Measurements from ENCODE around the gene FOXP2. TPM values are rescaled to one million over a fixed set of nuclear protein-coding genes. Genes with fewer than 3 reads are reported as not detected.
"Not testable (repeated sequence)": the region's sequence is repeated elsewhere in the genome, so short reads cannot be mapped to it uniquely, and the experiment has no call there.

FOXP2 gene
- total RNA-seq, 3 donors from 2014 or later, result 5.9 to 21.3 (median 11.1) TPM

GRCh38 chr7:114508086-114508485 lies 93.5 kb downstream of the FOXP2 start:
- TF ChIP-seq POLR2A (IDR thresholded peaks at IDR 0.05) (no peak), POLR2AphosphoS5 (IDR thresholded peaks at IDR 0.05) (no peak), CTCF (IDR thresholded peaks at IDR 0.05) (no peak)
- Histone ChIP-seq H3K4me3 (no peak overlapping the region), H3K27ac (no peak overlapping the region), H3K9me3 (no peaks in the 10 kb centered on the region), H3K4me1 (no peaks in the 10 kb centered on the region), H3K36me3 (no peaks in the 10 kb centered on the region), H3K27me3 (no peaks in the 10 kb centered on the region)
- no peak for DNase-seq (ENCODE audit: low spot score in 2 of 2)
- intact Hi-C loops (cut with DNase I; ENCODE audit: low total_unique reads), result no loop called here

- H3K4me3 ChIP-seq; intact Hi-C loops (cut with DNase I; ENCODE audit: low total_unique reads); H3K27me3 ChIP-seq; H3K9me3 ChIP-seq; DNase-seq (ENCODE audit: low spot score in 2 of 2); H3K27ac ChIP-seq; H3K4me1 ChIP-seq; H3K36me3 ChIP-seq: not testable (repeated sequence)
Observed at GRCh38 chr7:114510824-114511223, 96.2 kb downstream of the FOXP2 start.

GRCh38 chr7:114519240-114519639 lies 104.6 kb downstream of the FOXP2 start:
- intact Hi-C loops (cut with DNase I; ENCODE audit: low total_unique reads), result no loop called here
- no peaks in the 10 kb centered on the region for H3K27me3 ChIP-seq
- no peak overlapping the region for H3K4me3 ChIP-seq
- no peaks in the 10 kb centered on the region for H3K9me3 ChIP-seq
- H3K4me1 ChIP-seq, result no peaks in the 10 kb centered on the region
- H3K27ac ChIP-seq, result no peak overlapping the region
- no peak for TF ChIP-seq POLR2AphosphoS5 (IDR thresholded peaks at IDR 0.05)
- H3K36me3 ChIP-seq, result peaks cover 3% of the 10 kb centered on the region
- DNase-seq (ENCODE audit: low spot score in 2 of 2), result no peak

- Histone ChIP-seq H3K4me1 (no peaks in the 10 kb centered on the region), H3K27ac (no peak overlapping the region), H3K36me3 (peaks cover 3% of the 10 kb centered on the region), H3K27me3 (no peaks in the 10 kb centered on the region), H3K9me3 (no peaks in the 10 kb centered on the region), H3K4me3 (no peak overlapping the region)
- DNase-seq (ENCODE audit: low spot score in 2 of 2), result no peak
- TF ChIP-seq CTCF (IDR thresholded peaks at IDR 0.05), result no peak
- no peak for TF ChIP-seq POLR2AphosphoS5 (IDR thresholded peaks at IDR 0.05)
- no peak for TF ChIP-seq POLR2A (IDR thresholded peaks at IDR 0.05)
- intact Hi-C loops (cut with DNase I; ENCODE audit: low total_unique reads), result no loop called here
Observed at GRCh38 chr7:114522081-114522480, 107.5 kb downstream of the FOXP2 start.

- peaks cover 3% of the 10 kb centered on the region for H3K36me3 ChIP-seq
- intact Hi-C loops (cut with DNase I; ENCODE audit: low total_unique reads), result no loop called here
- DNase-seq (ENCODE audit: low spot score in 2 of 2), result no peak
- no peaks in the 10 kb centered on the region for H3K27me3 ChIP-seq
- H3K27ac ChIP-seq, result no peak overlapping the region
- H3K9me3 ChIP-seq, result no peaks in the 10 kb centered on the region
- H3K4me1 ChIP-seq, result no peaks in the 10 kb centered on the region
- H3K4me3 ChIP-seq, result no peak overlapping the region
- no peak for TF ChIP-seq POLR2A (IDR thresholded peaks at IDR 0.05)
Observed at GRCh38 chr7:114527589-114527988, 113.0 kb downstream of the FOXP2 start.

- TF ChIP-seq POLR2AphosphoS5 (IDR thresholded peaks at IDR 0.05) (no peak), CTCF (IDR thresholded peaks at IDR 0.05) (no peak), POLR2A (IDR thresholded peaks at IDR 0.05) (no peak)
- intact Hi-C loops (cut with DNase I; ENCODE audit: low total_unique reads), result no loop called here
- Histone ChIP-seq H3K4me3 (no peak overlapping the region), H3K36me3 (no peaks in the 10 kb centered on the region), H3K27ac (no peak overlapping the region), H3K9me3 (no peaks in the 10 kb centered on the region), H3K4me1 (no peaks in the 10 kb centered on the region), H3K27me3 (no peaks in the 10 kb centered on the region)
- no peak for DNase-seq (ENCODE audit: low spot score in 2 of 2)
Observed at GRCh38 chr7:114530057-114530611, 115.5 kb downstream of the FOXP2 start.

- Histone ChIP-seq H3K27me3 (no peaks in the 10 kb centered on the region), H3K36me3 (no peaks in the 10 kb centered on the region), H3K4me3 (no peak overlapping the region), H3K27ac (no peak overlapping the region), H3K9me3 (no peaks in the 10 kb centered on the region), H3K4me1 (no peaks in the 10 kb centered on the region)
- DNase-seq (ENCODE audit: low spot score in 2 of 2), result no peak
- TF ChIP-seq CTCF (IDR thresholded peaks at IDR 0.05), result no peak
- TF ChIP-seq POLR2AphosphoS5 (IDR thresholded peaks at IDR 0.05), result no peak
- no peak for TF ChIP-seq POLR2A (IDR thresholded peaks at IDR 0.05)
- intact Hi-C loops (cut with DNase I; ENCODE audit: low total_unique reads), result no loop called here
Observed at GRCh38 chr7:114531326-114531725, 116.7 kb downstream of the FOXP2 start.
